Breast epithelium (tissue), 3 donors: ENCODE results near the gene PLEKHG4B.

Experiments used
- POLR2A ChIP-seq: fragments of 450-650 bp; IDR thresholded peaks from one replicate; pipeline ENCODE4 v1.6.1; 2016; ENCODE audit warnings: antibody characterized with exemption, mild to moderate bottlenecking, moderate library complexity
- TF ChIP-seq, protein P1 (sequence below), 3 donors: fragments of 450-650 bp; IDR thresholded peaks; one replicate each; pipeline ENCODE4 v1.5.1; 2016 to 2017; ENCODE audit warnings: antibody characterized with exemption in 3 of 3, mild to moderate bottlenecking in 3 of 3, moderate library complexity in 3 of 3

DNA sequence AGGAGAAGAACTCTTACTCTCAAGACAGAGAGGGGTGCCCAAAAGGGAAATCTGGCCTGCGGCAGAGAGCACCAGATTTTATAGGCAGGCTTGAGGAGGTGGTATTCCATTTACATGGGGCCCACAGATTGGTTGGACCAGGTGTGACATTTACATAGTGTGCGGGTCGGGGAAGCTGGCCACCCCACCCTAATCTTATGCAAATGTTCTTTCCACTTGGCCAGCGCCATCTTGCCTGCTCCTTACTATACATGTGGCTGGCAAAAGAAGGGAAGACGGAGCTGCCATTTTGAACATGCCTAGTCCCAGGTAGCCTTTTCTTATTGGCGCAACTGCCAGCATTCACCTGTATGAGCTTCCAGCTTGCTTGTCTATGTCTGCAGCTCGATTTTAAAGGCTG is 34.8 kb downstream of the PLEKHG4B start:
- no peak for TF ChIP-seq POLR2A
- TF ChIP-seq, protein P1, sequence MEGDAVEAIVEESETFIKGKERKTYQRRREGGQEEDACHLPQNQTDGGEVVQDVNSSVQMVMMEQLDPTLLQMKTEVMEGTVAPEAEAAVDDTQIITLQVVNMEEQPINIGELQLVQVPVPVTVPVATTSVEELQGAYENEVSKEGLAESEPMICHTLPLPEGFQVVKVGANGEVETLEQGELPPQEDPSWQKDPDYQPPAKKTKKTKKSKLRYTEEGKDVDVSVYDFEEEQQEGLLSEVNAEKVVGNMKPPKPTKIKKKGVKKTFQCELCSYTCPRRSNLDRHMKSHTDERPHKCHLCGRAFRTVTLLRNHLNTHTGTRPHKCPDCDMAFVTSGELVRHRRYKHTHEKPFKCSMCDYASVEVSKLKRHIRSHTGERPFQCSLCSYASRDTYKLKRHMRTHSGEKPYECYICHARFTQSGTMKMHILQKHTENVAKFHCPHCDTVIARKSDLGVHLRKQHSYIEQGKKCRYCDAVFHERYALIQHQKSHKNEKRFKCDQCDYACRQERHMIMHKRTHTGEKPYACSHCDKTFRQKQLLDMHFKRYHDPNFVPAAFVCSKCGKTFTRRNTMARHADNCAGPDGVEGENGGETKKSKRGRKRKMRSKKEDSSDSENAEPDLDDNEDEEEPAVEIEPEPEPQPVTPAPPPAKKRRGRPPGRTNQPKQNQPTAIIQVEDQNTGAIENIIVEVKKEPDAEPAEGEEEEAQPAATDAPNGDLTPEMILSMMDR (IDR thresholded peaks at IDR 0.05) = no peak
